NCI-H1436 (cell line): ENCODE data around the gene NCKAP5L.
"Not testable (repeated sequence)": the region's sequence is repeated elsewhere in the genome, so short reads cannot be mapped to it uniquely, and the experiment has no call there.

Experiments
- DNase-seq: peaks from one replicate; lab custom pipeline; 2025; lab: John Stamatoyannopoulos, UW

The NCKAP5L gene

GRCh38 chr12:49800421-49801140, 27.6 kb downstream of the NCKAP5L start:
- no peak for DNase-seq

- no peak for DNase-seq
These were observed 29.3 kb downstream of the NCKAP5L start for GRCh38 chr12:49798934-49799333.

- DNase-seq: no peak
These were observed 30.0 kb downstream of the NCKAP5L start for GRCh38 chr12:49798248-49798647.

GRCh38 chr12:49797449-49797776, 30.8 kb downstream of the NCKAP5L start:
- no peak for DNase-seq

GRCh38 chr12:49796606-49797448, 31.4 kb downstream of the NCKAP5L start:
- DNase-seq: no peak

GRCh38 chr12:49796155-49796554, 32.1 kb downstream of the NCKAP5L start:
- no peak for DNase-seq

GRCh38 chr12:49795654-49796105, 32.5 kb downstream of the NCKAP5L start:
- no peak for DNase-seq

GRCh38 chr12:49794811-49795653, 33.2 kb downstream of the NCKAP5L start:
- no peak for DNase-seq

- DNase-seq: no peak
These were observed 34.2 kb downstream of the NCKAP5L start for GRCh38 chr12:49794021-49794420.

GRCh38 chr12:49793620-49794019, 34.6 kb downstream of the NCKAP5L start:
- DNase-seq: no peak

GRCh38 chr12:49792976-49793580, 35.1 kb downstream of the NCKAP5L start:
- DNase-seq: no peak

GRCh38 chr12:49792181-49792970, 35.8 kb downstream of the NCKAP5L start:
- DNase-seq: no peak

GRCh38 chr12:49791700-49792099, 36.5 kb downstream of the NCKAP5L start:
- DNase-seq: no peak

- DNase-seq: no peak
These were observed 37.3 kb downstream of the NCKAP5L start for GRCh38 chr12:49790741-49791555.

GRCh38 chr12:49789992-49790391, 38.2 kb downstream of the NCKAP5L start:
- no peak for DNase-seq

GRCh38 chr12:49787672-49788071, 40.5 kb downstream of the NCKAP5L start:
- no peak for DNase-seq

GRCh38 chr12:49784756-49785409, 43.3 kb downstream of the NCKAP5L start:
- no peak for DNase-seq

GRCh38 chr12:49783917-49784676, 44.1 kb downstream of the NCKAP5L start:
- DNase-seq: no peak

GRCh38 chr12:49780914-49781313, 47.3 kb downstream of the NCKAP5L start:
- DNase-seq: not testable (repeated sequence)
